ENCODE data around the gene RHBDD2.
A peak's percentile ranks its signal among the peaks of the same experiment; 100 is the strongest.
"Not testable (repeated sequence)": the region's sequence is repeated elsewhere in the genome, so short reads cannot be mapped to it uniquely, and the experiment has no call there.

Gene RHBDD2

DNA sequence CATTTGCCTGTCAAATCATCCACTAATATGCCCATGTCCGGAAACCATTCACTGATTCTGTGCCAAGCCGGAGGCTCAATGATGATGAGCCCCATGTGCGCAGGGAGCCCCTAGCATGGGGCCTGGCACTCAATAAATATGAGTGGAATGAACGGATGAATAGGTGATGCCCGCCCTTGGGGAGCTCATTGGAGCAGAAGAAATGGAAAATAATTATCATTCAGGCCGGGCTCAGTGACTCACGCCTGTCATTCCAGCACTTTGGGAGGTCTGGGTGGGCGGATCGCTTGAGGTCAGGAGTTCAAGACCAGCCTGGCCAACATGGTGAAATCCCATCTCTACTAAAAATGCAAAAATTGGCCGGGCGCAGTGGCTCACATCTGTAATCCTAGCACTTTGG is 11.0 kb downstream of the RHBDD2 start:
- no peak for DNase-seq

DNA sequence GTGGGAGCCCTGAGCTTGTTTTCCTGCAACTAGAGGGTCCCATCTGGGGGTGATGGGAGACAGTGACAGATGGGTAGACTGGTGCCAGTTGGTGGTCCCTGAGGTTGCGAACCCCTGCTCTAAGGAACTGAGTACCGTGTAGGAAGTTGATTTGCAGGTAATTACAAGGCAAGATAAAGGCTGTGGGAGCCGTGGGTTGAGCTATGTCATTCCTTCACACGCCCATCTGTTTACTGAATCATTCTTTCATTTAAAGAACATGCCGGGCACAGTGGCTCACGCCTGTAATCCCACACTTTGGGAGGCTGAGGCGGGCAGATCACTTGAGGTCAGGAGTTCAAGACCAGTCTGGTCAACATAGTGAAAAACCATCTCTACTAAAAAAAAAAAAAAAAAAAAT is 12.4 kb downstream of the RHBDD2 start:
- DNase-seq = not testable (repeated sequence)

DNA sequence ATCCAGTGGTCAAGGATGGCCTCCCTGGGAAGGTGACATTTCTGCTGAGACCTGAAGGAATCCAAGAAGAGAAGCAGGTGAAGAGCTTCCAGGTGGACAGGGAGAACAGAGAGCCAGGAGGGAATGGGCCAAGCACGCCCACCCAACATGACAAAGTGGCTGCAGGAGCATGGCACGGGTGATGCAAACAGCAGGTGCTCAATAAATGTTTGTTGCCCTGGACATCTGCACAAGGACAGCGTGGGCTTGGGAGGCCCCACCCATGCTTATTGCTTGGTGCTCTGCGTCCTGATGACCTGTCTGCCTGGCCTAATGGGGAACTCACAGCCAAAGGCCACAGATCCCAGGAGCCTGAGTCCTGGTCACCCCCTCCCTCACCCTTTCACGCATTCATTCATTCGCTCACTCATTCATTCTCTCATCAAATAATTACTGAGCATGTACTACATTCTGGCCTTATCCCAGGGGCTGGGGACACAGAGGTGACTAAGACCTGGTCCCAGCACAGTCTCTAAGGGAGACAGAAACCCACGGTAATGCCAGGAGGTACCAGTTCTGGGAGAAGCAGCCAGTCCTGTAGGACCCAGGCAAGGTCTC is 13.1 kb downstream of the RHBDD2 start:
- DNase-seq = no peak

DNA sequence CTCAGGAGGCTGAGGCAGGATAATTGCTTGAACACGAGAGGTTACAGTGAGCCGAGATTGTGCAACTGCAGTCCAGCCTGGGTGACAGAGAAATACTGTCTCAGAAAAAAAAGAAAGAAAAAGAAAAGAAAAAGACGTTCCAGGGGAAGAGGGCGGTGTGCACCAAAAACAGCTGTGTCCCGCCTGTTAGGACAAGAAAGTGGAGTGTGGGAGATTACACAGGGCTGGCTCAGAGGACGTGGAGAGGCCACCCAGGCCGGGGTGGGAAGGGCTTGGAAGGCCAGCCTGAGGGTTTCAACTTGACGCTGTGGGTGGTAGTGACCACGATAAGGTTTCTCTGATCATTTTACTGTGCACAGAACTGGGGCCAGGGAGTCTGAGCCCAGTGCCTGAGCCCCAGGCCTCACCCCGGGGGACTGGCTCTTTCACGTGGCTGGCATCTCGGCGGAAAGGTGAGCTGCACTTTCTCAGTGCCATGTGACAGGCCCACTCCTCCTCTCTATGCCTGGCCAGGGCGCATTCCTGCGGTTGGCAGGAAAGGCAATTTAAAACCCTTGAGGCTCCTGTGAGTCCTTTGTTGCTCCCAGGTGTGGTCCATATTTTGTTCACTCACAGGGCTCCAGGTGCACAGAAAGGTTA is 13.9 kb downstream of the RHBDD2 start:
- no peak for DNase-seq

DNA sequence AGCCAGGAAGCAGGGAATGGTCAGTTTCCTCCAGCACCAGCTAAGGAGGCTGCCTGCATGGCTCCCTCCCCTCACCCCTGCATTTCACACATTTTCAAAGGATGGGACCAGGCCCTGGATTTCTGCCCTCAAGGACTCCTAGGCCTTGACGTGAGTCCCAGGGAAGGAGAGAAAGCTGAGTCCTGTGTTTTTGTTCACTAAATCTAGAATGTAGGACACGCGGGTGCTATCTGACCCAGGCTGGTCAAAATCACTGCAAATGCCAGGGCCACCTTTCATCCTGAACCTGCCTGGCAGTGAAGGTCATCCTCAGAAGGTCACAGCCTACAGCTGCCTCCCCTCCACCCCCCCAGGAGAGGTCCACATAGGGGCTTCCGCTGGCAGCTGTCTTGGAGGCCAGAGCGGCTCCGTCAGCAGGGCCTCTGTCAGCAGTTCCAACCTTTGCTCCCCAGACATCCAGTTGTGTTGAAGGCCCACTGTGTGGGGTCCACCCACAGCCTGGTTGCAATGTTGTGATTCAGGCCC is 18.0 kb downstream of the RHBDD2 start:
- DNase-seq = no peak

DNA sequence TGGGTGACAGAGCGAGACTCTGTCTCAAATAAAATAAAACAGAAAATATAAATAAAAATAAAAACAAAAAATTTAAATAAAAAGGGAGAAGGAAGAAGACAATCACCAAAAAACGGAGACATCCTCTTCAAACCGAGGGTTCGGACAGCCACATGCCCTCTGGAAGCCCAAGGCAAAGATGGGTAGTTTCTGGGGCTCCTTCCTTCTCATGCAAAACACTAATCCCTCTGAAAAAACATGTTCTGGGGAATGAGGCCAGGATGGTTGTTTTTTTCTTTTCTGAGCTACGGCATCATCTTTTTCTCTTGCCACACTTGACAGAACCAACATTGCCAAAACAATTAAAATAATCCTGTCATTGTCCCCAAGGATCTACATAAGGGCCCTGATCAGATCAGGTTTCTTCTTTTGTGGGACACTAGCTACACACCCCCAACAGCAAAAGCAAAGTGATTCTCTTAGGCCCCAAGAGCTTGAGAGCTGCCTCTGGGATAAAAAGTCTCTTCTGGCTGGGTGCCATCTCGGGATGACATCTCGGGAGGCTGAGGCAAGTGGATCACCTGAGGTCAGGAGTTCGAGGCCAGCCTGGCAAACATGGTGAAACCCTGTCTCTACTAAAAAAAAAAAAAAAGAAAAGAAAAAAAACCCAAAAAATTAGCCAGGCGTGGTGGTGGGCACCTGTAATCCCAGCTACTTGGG is 21.9 kb downstream of the RHBDD2 start:
- DNase-seq = no peak

DNA sequence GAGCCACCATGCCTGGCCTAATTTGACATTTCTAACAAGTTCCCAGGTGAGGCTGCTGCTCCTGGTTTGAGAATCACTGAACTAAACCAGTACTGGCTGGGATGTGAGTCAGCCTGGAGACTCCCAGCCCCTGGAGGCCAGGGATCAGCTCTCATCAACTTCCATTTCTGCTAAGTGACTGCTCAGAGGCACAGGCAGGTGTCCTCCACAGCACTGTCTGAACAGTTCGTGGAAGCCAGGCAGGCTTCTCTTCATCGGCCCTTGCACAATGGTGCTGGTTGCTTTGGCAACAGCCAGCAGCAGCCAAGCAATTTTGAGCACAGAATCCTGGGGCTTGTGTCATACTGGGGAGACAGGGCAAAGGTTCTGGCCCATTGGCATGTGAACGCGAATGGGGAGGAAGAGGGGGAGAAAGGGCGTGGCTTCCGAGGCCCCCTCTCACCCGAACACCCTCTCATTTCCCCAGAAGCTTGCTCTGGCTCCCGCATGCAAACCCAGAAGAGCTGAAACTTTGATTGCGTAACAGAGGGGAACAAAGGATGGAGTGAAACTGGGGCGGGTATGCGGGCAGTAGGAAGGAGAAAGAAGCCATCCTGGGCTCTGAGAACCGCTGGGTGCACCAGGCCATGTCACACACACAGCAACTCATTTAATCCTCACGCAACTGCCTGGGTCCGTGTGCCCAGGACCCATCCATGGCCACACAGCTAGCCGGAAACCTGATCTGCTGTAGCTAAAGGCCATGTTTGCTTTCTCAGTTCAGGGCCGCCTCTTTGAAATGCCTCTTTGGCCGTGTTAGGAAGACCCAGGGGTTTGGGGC is 27.2 kb downstream of the RHBDD2 start:
- peak; percentile 62 for DNase-seq

DNA sequence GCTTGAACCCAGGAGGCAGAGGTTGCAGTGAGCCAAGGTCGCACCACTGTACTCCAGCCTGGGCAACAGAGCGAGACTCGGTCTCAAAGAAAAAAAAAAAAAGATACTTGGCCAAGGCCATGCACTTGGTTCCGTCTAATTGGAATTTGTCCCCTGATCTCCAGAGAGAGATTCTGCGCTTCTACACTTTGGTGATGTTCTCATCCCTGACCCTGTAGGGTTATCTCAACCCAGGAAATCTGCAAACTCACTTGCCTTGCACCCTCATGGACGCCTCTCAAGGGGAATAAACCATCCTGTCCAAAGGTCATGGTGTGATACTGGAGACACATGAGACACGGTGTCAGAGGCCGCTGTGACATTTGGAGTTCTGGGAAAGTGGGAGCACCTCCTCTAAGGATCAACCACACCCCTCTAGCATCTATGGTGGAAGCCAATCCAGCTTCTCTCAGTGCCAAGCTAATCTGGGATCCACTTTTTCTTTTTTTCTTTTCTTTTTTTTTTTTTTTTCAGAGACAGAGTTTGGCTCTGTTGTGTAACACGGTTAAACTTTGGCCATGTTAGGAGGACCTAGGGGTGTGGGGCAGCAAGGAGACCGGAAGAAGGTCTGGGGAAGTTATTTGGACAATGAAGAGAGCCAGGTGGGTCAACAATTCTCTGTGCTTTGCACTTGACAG is 28.3 kb downstream of the RHBDD2 start:
- DNase-seq = no peak

DNA sequence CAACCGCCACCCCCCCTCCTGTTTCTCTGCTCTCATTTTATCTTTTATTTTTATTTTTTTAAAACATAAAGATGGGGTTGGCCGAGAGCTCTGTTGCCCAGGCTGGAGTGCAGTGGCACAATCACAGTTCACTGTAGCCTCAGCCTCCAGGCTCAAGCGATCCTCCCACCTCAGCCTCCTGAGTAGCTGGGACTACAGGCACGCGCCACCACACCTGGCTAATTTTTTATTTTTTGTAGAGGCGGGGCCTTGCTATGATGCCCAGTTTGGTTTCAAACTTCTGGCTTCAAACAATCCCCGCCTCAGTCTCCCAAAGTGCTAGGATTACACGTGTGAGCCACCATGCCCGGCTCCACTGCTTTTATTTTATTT is 28.8 kb downstream of the RHBDD2 start:
- DNase-seq = not testable (repeated sequence)

DNA sequence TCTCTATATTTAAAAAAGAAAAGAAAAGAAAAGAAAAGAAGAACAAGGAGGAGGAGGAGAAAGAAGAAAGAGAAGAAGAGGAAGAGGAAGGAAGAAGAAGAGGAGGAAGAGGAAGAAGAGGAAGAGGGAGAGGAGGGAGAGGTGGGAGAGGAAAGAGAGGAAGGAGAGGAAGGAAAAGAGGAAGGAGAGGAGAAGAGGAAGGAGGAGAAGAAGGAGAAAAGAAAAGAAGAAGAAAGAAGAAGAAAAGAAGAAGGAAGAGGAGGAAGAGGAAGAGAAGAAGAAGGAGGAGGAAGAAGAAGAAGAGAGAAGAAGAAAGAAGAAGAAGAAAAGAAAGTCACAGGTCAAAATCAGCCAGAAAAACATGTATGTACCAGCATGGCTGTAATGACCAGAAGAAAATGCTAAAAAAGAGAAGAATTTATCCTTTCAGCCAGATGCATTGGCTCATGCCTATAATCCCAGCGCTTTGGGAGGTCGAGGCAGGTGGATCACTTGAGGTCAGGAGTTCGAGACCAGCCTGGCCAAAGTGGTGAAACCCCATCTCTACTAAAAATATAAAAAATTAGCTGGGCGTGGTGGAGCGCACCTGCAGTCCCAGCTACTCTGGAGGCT is 30.8 kb downstream of the RHBDD2 start:
- no peak for DNase-seq

DNA sequence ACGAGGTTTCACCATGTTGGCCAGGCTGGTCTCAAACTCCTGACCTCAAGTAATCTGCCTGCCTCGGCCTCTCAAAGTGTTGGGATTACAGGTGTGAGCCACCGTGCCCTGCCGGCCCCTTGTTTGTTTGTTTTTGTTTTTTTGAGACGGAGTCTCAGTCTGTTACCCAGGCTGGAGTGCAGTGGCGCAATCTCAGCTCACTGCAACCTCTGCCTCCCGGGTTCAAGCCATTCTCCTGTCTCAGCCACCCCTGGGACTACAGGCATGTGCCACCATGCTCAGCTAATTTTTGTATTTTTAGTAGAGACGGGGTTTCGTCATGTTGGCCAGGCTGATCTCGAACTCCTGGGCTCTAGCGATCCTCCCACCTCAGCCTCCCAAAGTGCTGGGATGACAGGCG is 32.4 kb downstream of the RHBDD2 start:
- not testable (repeated sequence) for DNase-seq

DNA sequence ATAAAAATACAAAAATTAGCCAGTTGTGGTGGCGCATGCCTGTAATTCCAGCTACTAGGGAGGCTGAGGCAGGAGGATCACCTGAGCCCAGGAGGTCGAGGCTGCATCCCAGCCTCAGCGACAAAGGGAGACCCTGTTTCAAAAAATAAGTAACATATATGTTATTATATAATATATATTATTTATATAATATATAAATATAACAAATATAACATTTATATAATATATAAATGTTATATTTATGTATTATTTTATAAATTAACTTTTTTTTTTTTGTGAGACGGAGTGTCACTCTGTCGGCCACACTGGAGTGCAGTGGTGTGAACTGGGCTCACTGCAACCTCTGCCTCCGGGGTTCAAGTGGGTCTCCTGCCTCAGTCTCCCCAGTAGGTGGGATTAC is 34.6 kb downstream of the RHBDD2 start:
- DNase-seq = no peak

DNA sequence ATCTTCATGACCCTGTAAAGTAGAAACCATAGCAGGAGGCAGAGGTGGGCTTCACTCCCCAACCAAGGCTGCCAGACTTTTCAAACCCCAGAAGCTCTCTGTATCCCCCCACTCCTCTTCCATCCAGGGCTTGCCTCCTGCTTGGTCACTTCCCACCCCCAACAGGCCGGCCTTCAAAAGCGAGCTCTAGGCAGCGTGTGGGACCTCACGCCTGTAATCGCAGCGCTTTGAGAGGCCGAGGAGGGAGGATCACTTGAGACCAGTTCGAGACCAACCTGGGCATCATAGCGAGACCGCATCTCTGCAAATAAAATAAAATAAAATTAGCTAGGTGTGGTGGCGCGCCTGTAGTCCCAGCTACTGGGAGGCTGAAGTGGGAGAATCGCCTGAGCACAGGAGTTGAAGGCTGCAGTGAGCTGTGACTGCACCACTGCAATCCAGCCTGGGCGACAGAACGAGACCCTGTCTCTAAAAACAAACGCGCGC is 35.4 kb downstream of the RHBDD2 start:
- DNase-seq = no peak

DNA sequence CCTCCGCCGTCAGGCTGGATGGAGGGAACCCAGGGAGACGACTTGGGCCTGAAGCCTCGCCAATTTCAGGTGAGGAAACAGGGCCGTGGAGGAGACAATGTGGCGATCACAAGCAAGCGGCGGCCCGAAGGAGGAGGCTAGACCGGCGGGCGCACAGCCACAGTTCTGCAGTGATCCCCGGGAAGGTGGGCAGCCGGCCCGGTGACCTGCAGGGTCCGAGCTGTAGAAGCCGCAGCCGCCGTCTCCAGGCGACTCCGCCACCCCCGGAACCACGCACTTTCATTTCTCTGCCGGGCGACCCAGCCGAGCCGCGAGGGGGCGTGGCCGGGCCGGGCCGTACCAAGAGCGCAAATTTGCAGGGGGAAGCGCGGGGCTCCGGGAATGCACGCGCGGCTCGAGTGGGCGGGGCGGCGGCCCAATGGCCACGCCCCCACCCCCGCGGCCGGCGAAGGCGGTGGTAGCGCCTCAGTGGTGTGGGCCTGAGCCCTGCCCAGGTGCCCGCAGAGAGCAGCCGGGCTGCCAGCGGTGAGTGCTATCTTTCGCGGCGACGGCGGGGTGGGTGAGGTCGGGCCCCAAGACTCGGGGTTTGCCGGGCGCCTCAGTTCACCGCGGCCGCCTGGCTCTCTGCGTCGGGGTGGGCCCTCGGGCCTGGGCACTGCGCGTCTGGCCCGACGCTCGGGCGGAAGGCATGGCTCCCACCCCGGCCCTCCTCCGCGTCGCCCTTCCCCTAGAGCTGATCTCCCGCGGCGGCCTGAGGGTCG is 36.0 kb downstream of the RHBDD2 start, which contains the start of gene POR:
POR (plus strand) TSS at position 501 of the 761 bp plus-strand sequence. CDS start 38,847 bp downstream, outside the sequence.
- DNase-seq = no peak

DNA sequence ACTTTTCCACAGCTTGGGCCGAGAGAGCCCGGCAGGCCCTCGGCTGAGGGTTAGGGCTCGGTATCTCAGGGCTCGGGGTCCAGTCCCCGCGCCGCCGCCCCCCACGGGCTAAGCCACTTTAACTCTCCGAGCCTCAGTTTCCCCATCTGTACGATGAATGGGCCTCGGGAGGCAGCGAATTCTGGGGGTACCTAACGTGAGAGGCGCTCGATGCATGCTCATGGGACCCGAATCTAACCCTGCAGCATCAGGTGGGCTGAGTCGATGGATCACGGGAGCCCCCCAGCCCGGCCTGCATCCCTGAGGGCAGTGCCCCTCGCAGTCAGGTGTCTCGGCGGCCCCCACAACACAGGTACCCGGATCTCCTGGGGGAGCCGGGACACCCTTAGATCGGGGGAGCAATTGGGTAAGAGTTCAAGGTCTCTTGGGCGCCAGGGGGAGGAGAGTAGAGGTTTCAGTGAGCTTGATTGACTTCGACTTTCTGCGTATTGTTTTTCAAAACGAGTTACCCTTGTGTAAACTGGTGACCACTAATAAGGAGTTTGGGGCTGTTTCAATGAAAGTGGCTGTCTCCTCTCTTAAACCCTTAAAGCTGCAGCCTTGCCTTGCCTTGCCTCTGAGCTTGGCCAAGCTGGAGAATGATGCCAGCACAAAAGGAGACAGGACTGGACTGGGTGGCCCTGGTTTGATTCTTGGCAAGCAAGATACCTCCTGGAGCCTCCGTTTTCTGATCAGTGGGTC is 36.8 kb downstream of the RHBDD2 start:
- no peak for DNase-seq

DNA sequence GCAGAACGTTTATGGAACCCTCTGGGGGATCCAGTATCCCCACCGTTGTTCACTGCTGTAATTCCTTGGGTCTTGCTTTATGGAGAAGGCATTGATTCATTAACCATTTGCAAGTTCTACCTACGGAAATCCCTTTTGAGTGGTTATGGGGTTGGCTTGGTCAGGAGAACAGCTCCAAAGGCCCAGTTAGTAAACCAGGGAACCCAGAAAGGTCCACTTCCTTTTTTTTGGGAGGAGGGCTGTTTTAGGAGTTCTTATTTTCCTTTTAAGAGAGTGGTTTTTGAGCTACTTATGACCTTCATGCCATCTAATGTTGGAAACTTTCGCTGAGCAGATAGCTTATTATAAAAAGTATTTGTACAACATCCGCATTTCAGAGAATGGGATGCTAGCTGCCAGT is 37.4 kb downstream of the RHBDD2 start:
- no peak for DNase-seq

DNA sequence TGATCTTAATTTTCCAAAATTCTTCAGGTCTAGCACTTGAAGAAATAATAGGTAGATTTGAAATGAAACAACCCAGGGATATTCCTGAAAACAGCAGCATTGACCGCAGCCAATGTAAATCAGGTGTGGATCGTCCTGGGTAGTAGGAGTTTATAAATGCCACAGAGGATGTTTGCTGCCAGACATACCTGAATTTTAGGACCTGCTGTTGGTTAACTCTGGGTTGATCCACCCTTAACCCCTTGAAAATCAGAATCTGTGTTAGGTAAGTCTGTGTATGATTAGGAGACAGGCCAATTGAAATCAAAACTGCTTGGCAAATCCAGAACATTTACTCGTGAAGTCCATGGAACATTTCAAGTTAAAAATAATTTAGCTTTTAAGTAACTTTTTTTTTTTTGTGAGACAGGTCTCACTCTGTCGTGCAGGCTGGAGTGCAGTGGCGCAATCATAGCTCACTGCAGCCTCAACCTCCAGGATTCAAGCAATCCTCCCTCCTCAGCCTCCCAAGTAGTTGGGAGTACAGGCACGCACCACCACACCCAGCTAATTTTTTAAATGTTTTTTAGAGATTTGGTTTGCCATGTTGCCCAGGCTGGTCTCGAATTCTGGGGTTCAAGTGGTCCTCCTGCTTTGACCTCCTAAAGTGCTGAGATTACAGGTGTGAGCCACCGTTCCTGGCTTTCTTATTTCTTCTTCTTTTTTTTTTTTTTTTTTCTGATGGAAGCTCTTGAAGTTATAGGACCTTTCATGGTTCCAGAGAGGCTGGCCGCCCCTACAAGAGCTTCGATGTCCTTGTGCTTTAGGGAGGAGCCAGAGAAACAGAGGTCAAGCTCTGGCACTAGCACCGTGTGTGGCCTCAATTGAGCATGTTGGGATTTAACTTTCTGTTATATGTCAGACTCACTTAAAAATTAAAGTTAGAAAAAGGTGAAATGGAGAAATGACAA is 38.1 kb downstream of the RHBDD2 start:
- no peak for DNase-seq

DNA sequence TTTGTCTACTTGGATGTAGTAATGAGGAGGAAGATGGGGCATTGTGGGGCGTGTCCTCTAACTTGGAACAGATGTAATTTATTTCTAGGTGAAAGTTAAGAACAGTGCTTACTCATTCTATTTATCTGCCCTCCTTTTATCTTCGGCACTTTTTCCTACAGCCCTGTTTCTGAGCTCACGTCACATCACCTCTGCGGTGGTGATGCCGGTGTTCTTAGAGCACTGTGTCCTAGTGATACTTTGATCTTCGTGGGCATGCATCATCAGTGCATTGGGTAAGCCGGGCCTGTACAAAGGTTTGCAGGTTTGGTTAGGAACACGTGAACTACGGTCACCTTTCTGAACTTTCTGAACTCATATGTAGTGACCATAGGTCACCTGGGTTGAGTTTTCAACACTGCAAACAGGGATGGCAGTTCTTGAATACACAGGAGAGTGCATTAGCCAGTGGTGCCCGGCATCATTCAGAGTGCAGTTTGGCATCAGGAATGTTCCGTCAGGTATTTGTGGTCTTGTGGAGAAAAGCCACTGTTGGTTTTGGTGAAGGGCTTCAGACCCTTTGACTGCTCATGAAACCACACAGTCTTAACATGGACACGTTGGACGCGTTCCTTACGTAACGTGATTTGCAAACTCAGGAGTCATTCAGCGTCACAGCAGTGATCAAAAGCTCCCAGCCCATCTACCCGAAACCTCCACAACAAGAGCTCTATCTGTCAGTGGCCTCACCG is 41.8 kb downstream of the RHBDD2 start:
- DNase-seq = no peak

DNA sequence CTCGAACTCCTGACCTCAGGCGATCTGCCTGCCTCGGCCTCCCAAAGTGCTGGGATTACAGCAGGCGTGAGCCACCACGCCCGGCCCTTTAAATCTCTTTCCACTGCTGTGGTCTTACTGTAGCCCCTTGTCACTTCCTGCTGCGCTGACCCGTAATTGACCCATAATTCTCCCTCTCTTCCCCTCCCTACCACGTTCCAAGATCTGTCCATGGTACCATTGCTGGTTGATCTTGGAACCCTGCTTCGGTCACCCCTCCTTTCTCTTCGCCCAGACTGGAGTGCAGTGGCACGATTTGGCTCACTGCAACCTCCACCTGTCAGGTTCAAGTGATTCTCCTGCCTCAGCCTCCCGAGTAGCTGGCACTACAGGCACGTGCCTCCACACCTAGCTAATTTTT is 42.6 kb downstream of the RHBDD2 start:
- DNase-seq = no peak

Measured in SIG-M5 (cell line).